Transverse colon (tissue), 4 donors: ENCODE results near the gene SERAC1. TPM values are rescaled to one million over a fixed set of nuclear protein-coding genes. Genes with fewer than 3 reads are reported as not detected.

ENCODE experiments used
- DNase-seq: peaks from one replicate; pipeline ENCODE4 v3.0.0-alpha.2; 2019
- H3K27ac ChIP-seq, 4 donors: fragments of 200-600 bp; sonication (generic); 2 replicates each; pipeline ENCODE4 v1.5.1; 2016 to 2018; ENCODE audit warnings: inconsistent platforms in 4 of 4
- H3K27me3 ChIP-seq: fragments of 200-600 bp; sonication (generic); 2 replicates; pipeline ENCODE4 v1.5.1; 2017; ENCODE audit warnings: inconsistent platforms
- H3K36me3 ChIP-seq, 4 donors: fragments of 200-600 bp; sonication (generic); 2 replicates each; pipeline ENCODE4 v1.5.1; 2017 to 2019; ENCODE audit warnings: inconsistent platforms in 4 of 4
- H3K4me1 ChIP-seq, 4 donors: fragments of 200-600 bp; sonication (generic); 2 replicates each; pipeline ENCODE4 v1.5.1; 2017 to 2020; ENCODE audit warnings: inconsistent platforms in 4 of 4
- H3K4me3 ChIP-seq, 4 donors: fragments of 200-600 bp; sonication (generic); 1 replicate in 1 of 4; 2 replicates in 3 of 4; pipeline versions ENCODE4 v1.5.1 to v1.6.1; 2017 to 2019; ENCODE audit warnings: inconsistent platforms in 4 of 4
- H3K9me3 ChIP-seq, 2 donors: fragments of 200-600 bp; sonication (generic); 2 replicates each; pipeline ENCODE4 v1.5.1; 2017 to 2019; ENCODE audit warnings: inconsistent platforms in 2 of 2
- CTCF ChIP-seq, 5 experiments: fragments of 200-600 bp in 3 of 5; fragments of 450-650 bp in 2 of 5; sonication (generic) in 3 of 5; IDR thresholded peaks; 1 replicate in 2 of 5; 2 replicates in 3 of 5; pipeline ENCODE4 v1.5.1; 2016 to 2017; ENCODE audit warnings: antibody characterized with exemption in 5 of 5, inconsistent platforms in 3 of 5, mild to moderate bottlenecking in 2 of 5, moderate library complexity in 1 of 5
- EP300 ChIP-seq: sonication (generic); formaldehyde crosslinking; IDR thresholded peaks from one replicate; pipeline ENCODE4 v1.6.1; 2017; ENCODE audit warnings: antibody characterized with exemption, low read depth
- POLR2A ChIP-seq: fragments of 450-650 bp; IDR thresholded peaks from one replicate; pipeline ENCODE4 v1.6.1; 2016; ENCODE audit warnings: antibody characterized with exemption, mild to moderate bottlenecking, moderate library complexity
- POLR2AphosphoS5 ChIP-seq, 3 donors: sonication (generic); formaldehyde crosslinking; IDR thresholded peaks; one replicate each; pipeline ENCODE4 v1.6.1; 2016; ENCODE audit warnings: antibody characterized with exemption in 3 of 3
- WGBS, 2 donors: methylation state at CpG; one replicate each; pipeline ENCODE4 v1.1.5; 2018; ENCODE audit warnings: low coverage in 1 of 2; 5-methylcytosine and 5-hydroxymethylcytosine counted together
- in situ Hi-C, 4 donors: fragments of 200-750 bp; cut with MboI; loops; one replicate each; pipeline versions ENCODE4 v1.15.0 to v1.15.1; 2017; ENCODE audit warnings: low sequenced_read_pairs in 3 of 4, low pct_ligation_motif_present in 1 of 4, low pct_unique_long_range_greater_than_20kb in 1 of 4
- intact Hi-C: fragments of 100-400 bp; cut with DNase I; formaldehyde crosslinking; loops from one replicate; pipeline ENCODE4 v1.15.1; 2023; ENCODE audit warnings: low total_unique reads
- total RNA-seq, 4 donors: library from RNA; depleted of rRNA; stranded (reverse); fragments of >200 nt; gene quantifications; one replicate each; pipeline ENCODE4 v1.1.0, GENCODE V29; 2016

Gene SERAC1
- total RNA-seq, 4 donors from 2014 or later = 9.8 to 125 (median 13.5) TPM

GRCh38 chr6:158072083-158072721 is 95.9 kb downstream of the SERAC1 start:
- 22 to 30% methylated on average over 4 to 16 of the region's 16 CpGs for whole genome bisulfite sequencing, 2 donors

GRCh38 chr6:158071121-158072082 is 96.7 kb downstream of the SERAC1 start:
- 88 to 90% methylated on average over 8 to 32 of the region's 34 CpGs for WGBS, 2 donors
- Histone ChIP-seq H3K4me1 (peaks cover 0 to 18% (median 5%) of the 10 kb centered on the region in 4 donors), H3K27ac (no peak overlapping the region), H3K36me3 (peaks cover 0 to 22% (median 6%) of the 10 kb centered on the region in 4 donors), H3K4me3 (no peak overlapping the region), H3K27me3 (no peaks in the 10 kb centered on the region), H3K9me3 (no peaks in the 10 kb centered on the region)
- no peak for DNase-seq
- TF ChIP-seq CTCF (IDR thresholded peaks at IDR 0.05) (no peak), POLR2A (no peak), POLR2AphosphoS5 (IDR thresholded peaks at IDR 0.05) (no peak), EP300 (no peak)
- in situ Hi-C loops (loop anchor here in 1 of 4 donors (25.0 kb wide), 1 partner anchor 309 kb away; no protein-coding TSS in a partner anchor), intact Hi-C loops (loop anchor here (10.0 kb wide), 1 partner anchor 87 kb away; the partner anchor contains the start of gene SYNJ2)

More at GRCh38 chr6:158072083-158072721, 95.9 kb downstream of the SERAC1 start:
- in situ Hi-C loops (loop anchor here in 1 of 4 donors (25.0 kb wide), 1 partner anchor 310 kb away; no protein-coding TSS in a partner anchor), intact Hi-C loops (loop anchor here (10.0 kb wide), 1 partner anchor 87 kb away; the partner anchor contains the start of gene SYNJ2)
- peaks cover 0 to 16% (median 7%) of the 10 kb centered on the region in 4 donors for H3K36me3 ChIP-seq
- TF ChIP-seq POLR2AphosphoS5 (IDR thresholded peaks at IDR 0.05) (no peak), POLR2A (no peak), CTCF (IDR thresholded peaks at IDR 0.05) (peak; percentile 77 to 86 (median 81)), EP300 (no peak)
- no peaks in the 10 kb centered on the region for H3K9me3 ChIP-seq
- H3K27me3 ChIP-seq = no peaks in the 10 kb centered on the region
- peaks cover 0 to 18% (median 5%) of the 10 kb centered on the region in 4 donors for H3K4me1 ChIP-seq
- no peak overlapping the region for H3K4me3 ChIP-seq
- H3K27ac ChIP-seq = no peak overlapping the region
- DNase-seq = peak; percentile 75

GRCh38 chr6:158070513-158070912 is 97.5 kb downstream of the SERAC1 start:
- Histone ChIP-seq H3K36me3 (peaks cover 0 to 26% (median 3%) of the 10 kb centered on the region in 4 donors), H3K27me3 (no peaks in the 10 kb centered on the region), H3K4me3 (no peak overlapping the region), H3K27ac (no peak overlapping the region), H3K9me3 (no peaks in the 10 kb centered on the region), H3K4me1 (peaks cover 0 to 18% (median 5%) of the 10 kb centered on the region in 4 donors)
- intact Hi-C loops = loop anchor here (10.0 kb wide), 1 partner anchor 86 kb away; the partner anchor contains the start of gene SYNJ2
- 97% methylated on average over 5 to 10 of the region's 10 CpGs for WGBS, 2 donors
- TF ChIP-seq POLR2A = no peak
- no peak for TF ChIP-seq POLR2AphosphoS5 (IDR thresholded peaks at IDR 0.05)
- no peak for TF ChIP-seq CTCF (IDR thresholded peaks at IDR 0.05)
- TF ChIP-seq EP300 = no peak
- in situ Hi-C loops = loop anchor here in 1 of 4 donors (25.0 kb wide), 1 partner anchor 308 kb away; no protein-coding TSS in a partner anchor
- no peak for DNase-seq
